ENCODE measurements around the gene ZNF350.
"Not testable (repeated sequence)": the region's sequence is repeated elsewhere in the genome, so short reads cannot be mapped to it uniquely, and the experiment has no call there.

Gene ZNF350

DNA sequence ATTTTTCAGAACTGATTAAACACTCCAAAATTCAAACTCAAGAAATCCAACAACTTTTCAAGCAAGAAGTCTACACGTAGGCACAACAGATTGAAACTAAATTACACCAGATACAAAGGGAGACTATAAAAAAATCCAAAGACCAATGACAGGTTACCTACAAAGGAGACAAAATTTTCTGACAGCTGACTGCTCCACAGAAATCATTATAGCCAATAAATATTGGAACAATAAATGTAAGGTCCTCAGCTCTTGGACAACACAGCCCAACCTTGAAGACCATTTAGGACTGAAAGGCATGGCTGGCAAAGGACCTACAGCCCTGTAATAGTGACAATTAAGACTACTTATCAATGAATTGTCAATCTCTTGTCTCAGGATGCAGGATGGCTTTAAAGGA is 15.9 kb downstream of the ZNF350 start:
- no peak for DNase-seq

DNA sequence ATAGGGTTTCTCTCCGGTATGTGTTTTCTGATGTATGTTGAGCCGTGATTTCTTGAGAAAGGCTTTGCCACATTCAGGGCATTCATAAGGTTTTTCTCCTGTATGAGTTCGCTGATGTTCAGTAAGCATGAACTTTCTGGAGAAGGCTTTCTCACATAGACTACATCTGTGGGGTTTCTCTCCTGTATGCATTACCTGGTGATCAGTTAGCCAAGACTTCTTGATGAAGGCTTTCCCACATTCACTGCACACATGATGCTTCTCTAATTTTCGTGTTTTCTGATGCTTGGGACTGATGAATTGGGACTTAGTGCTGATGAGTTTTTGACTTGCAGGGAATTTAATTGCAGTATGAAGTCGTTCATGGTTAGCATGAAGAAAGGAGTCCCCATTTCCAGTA is 21.1 kb downstream of the ZNF350 start:
- no peak for DNase-seq

DNA sequence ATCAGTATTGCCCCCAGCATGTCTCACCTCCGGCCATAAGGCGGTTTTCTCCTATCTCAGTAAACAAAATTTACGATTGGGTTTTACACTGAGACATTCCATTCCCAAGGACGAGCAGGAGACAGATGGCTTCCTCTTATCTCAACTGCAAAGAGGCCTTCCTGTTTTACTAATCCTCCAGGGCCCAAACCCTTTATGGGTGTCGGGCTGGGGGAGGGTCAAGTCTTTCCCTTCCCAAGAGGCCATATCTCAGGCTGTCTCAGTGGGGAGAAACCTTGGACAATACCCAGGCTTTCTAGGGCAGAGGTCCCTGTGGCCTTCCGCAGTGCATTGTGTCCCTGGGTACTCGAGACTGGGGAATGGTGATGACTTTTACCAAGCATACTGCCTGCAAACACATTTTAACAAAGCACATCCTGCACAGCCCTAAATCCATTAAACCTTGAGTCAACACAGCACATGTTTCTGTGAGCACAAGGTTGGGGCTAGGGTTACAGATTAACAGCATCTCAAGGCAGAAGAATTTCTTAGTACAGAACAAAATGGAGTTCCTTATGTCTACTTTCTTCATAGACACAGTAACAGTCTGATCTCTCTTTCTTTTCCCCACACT is 25.9 kb downstream of the ZNF350 start:
- DNase-seq, result not testable (repeated sequence)

DNA sequence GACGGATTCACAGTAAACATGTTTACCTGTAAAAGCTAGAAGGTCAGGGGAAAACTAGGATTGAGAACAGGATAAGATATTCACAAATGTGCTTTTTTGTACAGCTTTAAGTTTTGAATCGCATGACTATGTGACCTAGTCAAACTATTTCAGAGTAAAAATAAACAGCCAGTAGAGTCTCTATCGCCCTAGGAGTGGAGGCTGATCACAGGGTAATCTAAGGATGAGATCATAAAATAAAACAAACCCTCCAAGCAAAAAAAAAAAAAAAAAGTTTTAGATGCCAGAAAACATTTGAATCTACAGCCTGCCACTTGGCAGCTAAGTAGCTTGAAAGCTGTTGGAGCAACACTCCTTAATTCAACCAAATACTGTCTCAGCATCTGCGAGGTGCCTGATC is 26.8 kb downstream of the ZNF350 start:
- no peak for DNase-seq

DNA sequence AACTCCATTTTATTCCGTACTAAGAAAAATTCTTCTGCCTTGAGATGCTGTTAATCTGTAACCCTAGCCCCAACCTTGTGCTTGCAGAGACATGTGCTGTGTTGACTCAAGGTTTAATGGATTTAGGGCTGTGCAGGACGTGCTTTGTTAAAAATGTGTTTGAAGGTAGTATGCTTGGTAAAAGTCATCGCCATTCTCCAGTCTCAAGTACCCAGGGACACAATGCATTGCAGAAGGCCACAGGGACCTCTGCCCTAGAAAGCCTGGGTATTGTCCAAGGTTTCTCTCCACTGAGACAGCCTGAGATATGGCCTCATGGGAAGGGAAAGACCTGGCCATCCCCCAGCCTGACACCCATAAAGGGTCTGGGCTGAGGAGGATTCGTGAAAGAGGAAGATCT is 28.8 kb downstream of the ZNF350 start:
- not testable (repeated sequence) for DNase-seq

DNA sequence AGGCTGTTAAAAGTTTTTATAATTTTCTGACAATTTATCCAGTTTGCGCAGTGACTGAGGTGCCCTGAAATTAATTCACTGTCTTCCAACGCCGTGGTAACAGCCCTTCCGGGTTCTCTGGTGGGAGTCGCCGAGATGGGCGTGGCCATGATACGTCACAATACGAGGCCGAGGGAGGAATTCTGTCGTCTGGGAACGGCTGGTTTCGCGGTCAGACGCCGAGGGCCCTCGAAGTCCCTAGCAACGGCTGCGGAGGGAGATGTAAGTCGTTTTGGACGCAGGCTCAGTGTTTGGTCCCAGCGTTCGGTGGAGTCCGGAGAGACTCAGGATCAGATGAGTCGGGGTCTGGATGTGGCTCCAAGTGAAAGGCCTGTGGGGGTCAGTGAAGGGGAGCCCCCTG is 37.7 kb downstream of the ZNF350 start:
- DNase-seq, result no peak

DNA sequence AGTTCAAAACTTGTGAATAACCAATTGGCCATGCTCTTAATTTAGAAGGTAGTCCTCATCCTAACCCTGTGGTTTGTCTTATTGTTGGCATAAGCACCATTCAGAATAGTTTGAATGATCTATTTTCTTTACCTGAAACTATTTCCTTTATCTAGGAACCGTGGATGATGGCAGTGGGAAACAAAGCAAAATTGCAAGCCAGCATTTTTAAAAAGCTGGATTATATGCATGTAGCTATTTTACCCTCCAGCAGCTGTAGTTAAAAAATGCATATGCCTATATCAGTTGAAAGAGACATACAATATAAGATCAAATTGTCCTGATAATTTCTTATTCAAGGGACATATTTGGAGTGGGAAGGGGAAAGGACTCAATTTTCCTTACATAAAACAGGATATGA is 40.0 kb downstream of the ZNF350 start:
- no peak for DNase-seq

DNA sequence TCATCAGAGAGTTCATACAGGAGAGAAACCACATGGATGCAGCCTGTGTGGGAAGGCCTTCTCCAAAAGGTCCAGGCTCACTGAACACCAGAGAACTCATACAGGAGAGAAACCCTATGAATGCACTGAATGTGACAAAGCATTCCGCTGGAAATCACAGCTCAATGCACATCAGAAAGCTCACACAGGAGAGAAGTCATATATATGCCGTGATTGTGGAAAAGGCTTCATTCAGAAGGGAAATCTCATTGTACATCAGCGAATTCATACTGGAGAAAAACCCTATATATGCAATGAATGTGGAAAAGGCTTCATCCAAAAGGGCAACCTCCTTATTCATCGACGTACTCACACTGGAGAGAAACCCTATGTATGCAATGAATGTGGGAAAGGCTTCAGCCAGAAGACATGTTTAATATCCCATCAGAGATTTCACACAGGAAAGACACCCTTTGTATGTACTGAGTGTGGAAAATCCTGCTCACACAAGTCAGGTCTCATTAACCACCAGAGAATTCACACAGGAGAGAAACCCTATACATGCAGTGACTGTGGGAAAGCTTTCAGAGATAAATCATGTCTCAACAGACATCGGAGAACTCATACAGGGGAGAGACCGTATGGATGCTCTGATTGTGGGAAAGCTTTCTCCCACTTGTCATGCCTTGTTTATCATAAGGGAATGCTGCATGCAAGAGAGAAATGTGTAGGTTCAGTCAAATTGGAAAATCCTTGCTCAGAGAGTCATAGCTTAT is 41.7 kb downstream of the ZNF350 start:
- no peak for DNase-seq

DNA sequence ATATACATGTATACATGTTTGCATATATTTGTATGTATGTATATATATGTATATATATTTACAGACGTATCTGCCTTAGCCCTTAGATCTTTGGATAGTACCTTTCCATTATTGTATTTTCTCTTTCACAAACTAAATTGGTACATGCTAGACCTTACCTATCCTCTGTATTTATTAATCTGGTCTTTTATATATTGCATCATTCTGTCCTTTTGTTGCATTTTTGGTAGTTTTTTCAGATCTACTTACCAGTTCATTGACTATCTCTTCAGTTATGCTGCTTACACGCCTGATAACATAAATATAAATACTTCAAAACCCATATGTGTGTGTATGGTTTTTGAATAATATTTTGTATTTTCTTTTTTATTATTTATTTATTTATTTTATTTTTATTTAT is 47.7 kb downstream of the ZNF350 start:
- DNase-seq, result no peak

DNA sequence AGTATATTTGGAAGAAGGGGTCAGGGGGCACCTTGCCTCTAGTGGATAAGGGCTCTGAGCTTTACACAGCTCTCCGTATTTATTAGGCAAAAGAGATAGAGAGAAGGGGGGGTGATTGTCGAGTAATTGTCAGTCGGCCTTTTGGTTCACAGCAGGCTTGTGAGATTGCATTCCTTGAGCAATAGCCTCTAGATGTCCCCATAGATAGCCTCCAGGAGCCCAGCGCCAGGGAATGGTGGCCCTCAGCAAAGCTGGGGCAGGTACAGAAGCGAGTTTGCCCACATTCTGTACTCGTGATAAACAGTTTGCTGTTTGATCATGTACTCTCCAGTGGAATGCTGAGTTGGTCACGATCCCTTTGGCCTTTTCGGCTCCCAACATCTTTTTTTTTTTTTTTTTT is 54.7 kb downstream of the ZNF350 start:
- no peak for DNase-seq

DNA sequence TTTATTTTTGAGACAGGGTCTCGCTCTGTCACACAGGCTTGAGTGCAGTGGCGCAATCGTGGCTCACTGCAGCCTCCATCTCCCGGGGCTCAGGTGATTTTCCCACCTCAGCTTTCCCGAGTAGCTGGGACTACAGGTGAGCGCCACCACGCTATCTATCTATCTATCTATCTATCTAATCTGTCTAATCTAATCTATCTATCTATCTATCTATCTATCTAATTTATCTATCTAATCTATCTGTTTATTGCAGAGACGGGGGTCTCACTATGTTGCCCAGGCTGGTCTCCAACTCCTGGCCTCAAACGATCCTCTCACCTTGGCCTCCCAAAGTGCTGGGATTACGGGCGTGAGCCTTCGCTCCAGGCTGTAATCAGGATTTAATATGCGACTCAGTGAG is 58.8 kb downstream of the ZNF350 start:
- DNase-seq, result no peak

DNA sequence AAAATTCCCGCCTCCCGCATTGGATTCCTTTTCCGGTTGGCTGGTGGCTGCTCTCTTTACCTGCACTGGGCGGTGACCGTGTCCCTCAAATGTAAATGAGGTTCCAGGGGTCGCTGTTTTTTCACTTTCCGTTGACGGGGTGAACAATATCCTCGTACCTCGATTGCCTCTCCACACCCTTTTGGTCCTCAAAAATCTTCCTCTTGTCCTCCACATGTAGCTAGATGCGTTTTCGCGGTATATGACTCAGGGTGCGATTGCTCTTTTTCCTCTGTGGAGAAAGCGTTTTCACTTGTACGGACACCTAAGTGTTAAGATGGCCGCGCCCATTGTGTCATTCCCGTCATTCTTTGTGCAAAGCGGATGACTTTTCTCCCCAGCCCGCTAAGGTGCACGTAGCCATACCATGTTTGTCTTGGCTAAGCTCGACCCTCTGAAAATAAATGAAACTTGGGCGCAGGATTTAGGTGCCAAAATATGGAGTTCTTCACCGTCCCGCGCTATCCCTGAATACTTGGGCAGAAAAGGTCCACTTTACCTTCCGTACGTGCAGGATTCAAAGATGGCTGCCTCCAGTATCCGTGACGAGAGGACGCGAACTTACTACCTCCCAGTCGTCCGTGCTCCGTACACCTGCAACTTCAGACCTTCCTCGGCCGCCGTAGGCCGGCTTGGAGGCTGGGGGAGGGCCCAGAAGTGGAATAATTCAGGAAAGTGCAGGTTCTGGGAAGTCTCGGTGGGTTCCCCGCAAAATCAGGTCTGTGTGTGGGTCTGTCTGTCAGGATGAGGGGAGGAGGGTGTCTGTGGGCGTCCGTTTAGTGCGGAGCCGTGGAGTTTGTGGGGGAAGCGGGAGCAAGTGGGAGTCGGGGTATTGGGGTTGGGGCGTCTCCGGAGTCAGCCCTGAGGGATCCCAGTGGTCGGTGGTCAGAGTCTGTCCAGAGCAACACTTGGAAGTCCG is 59.6 kb downstream of the ZNF350 start, which contains the start of gene ZNF613:
Gene ZNF613 (plus strand): TSS at position 689 of the 958 bp plus-strand sequence. CDS start 8,749 bp downstream, outside the sequence.
- DNase-seq, result peak; percentile 99

DNA sequence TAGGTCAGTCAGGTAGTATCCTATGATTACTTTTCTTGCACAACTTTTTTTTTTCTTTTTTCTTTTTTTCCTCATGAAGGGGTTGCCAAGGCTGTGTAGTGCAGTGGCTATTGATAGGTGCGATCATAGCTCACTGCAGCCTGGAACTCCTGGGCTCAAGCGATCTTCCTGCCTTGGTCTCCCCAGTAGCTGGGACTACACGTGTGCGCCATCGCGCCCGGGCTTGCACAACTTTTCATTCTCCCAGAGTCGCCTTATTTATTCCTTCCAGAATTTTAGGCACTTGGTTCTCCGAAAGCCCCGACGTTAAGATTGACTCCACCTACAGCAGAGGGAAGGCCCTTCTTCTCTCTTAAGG is 60.2 kb downstream of the ZNF350 start:
- DNase-seq, result peak; percentile 60

DNA sequence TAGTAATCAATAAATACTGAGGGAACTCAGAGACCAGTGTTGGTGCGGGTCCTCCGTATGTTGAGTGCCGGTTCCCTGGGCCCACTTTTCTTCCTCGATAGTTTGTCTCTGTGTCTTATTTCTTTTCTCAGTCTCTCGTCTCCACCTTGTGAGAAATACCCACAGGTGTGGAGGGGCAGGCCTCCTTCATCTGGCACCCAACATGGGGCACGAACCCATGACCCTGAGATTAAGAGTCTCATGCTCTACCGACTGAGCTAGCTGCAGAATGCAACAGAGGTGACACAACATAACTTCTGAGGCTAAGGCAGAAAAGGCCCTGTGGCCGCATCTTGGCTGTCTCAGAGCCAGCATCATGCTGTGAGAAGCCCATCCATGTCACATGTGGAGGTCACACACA is 64.7 kb downstream of the ZNF350 start:
- DNase-seq, result no peak

DNA sequence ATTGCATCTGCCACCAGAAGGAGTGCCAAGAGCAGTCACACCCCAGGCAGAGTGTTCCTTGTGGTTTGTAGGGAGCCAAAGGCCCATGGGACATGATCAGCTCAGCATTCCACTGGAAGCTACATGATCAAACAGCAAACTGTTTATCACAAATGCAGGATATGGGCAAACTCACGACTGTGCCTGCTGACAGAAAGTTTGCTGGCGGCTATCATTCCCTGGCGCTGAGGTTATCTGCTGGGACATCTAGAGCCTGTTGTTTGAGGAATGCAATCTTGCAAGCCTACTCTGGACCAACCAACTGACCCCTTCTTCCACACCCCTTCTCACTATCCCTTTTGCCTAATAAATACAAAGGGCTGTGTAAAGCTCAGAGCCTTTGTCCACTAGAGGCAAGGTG is 67.0 kb downstream of the ZNF350 start:
- no peak for DNase-seq

DNA sequence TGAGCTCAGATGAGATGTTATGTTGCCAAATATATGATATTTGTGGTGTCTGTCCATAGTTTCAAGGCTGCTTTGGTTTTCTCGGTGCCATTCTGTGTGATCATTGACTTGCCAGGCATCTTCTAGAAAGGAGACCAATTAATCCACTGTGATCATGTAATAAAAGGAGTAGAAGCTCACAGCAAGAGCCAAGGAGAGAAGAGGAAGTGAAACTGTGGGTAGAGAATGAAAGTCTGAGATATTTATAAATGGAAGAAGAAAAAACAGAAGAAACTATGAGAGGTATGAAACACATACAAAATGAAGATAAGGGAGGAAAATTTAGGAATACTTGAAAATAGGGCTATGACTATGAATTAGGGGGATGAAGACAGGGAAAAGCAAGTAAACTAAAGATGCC is 70.5 kb downstream of the ZNF350 start:
- DNase-seq, result no peak

DNA sequence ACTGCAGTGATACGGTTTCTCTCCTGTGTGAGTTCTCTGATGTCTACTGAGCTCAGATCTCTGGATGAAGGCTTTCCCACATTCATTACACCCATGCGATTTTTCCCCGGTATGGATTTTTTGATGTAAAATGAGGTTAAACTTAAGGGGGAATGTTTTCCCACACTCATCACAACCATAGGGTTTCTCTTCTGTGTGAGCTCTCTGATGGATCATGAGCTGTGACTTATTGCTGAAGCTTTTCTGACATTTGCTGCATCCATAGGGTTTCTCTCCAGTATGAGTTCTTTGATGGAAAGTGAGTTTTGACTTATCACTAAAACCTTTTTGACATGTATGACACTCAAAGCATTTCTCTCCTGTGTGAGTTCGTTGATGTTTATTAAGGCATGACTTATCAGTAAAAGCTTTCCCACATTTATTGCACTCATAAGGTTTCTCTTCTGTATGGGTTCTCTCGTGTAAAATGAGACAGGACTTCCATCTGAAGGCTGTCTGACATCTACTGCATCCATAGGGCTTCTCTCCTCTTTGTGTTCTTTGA is 71.2 kb downstream of the ZNF350 start:
- DNase-seq, result no peak

Data from KG1 (cell line).